Measurements from ENCODE around the gene NEK8. TPM values are rescaled to one million over a fixed set of nuclear protein-coding genes. Genes with fewer than 3 reads are reported as not detected.

NEK8 gene
- total and polyA plus RNA-seq, 12 donors = 0.38 to 2.8 (median 1.1) TPM

GRCh38 chr17:28705728-28706334 lies 22.8 kb upstream of the NEK8 start:
- intact Hi-C loops (cut with DNase I) = loop anchor here in 3 of 10 donors (5.0 kb wide), 2 partner anchors 39 to 44 kb away; partner anchors contain the start of genes SDF2 (in 2 of the 3) and SUPT6H (in 2 of the 3)
- peaks cover 0 to 10% (median 7%) of the 10 kb centered on the region in 9 donors for H3K4me1 ChIP-seq
- H3K36me3 ChIP-seq = peaks cover 0 to 43% (median 26%) of the 10 kb centered on the region in 9 donors
- no peaks in the 10 kb centered on the region for H3K9me3 ChIP-seq
- H3K27me3 ChIP-seq = no peaks in the 10 kb centered on the region
- TF ChIP-seq, protein P1, sequence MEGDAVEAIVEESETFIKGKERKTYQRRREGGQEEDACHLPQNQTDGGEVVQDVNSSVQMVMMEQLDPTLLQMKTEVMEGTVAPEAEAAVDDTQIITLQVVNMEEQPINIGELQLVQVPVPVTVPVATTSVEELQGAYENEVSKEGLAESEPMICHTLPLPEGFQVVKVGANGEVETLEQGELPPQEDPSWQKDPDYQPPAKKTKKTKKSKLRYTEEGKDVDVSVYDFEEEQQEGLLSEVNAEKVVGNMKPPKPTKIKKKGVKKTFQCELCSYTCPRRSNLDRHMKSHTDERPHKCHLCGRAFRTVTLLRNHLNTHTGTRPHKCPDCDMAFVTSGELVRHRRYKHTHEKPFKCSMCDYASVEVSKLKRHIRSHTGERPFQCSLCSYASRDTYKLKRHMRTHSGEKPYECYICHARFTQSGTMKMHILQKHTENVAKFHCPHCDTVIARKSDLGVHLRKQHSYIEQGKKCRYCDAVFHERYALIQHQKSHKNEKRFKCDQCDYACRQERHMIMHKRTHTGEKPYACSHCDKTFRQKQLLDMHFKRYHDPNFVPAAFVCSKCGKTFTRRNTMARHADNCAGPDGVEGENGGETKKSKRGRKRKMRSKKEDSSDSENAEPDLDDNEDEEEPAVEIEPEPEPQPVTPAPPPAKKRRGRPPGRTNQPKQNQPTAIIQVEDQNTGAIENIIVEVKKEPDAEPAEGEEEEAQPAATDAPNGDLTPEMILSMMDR (IDR thresholded peaks at IDR 0.05) = no peak
- DNase-seq (no peak), ATAC-seq (no peak)
- WGBS, 2 donors = 79 to 83% methylated on average over 10 of the region's 10 CpGs
- no peak overlapping the region for H3K4me3 ChIP-seq
- H3K27ac ChIP-seq = no peak overlapping the region

DNA sequence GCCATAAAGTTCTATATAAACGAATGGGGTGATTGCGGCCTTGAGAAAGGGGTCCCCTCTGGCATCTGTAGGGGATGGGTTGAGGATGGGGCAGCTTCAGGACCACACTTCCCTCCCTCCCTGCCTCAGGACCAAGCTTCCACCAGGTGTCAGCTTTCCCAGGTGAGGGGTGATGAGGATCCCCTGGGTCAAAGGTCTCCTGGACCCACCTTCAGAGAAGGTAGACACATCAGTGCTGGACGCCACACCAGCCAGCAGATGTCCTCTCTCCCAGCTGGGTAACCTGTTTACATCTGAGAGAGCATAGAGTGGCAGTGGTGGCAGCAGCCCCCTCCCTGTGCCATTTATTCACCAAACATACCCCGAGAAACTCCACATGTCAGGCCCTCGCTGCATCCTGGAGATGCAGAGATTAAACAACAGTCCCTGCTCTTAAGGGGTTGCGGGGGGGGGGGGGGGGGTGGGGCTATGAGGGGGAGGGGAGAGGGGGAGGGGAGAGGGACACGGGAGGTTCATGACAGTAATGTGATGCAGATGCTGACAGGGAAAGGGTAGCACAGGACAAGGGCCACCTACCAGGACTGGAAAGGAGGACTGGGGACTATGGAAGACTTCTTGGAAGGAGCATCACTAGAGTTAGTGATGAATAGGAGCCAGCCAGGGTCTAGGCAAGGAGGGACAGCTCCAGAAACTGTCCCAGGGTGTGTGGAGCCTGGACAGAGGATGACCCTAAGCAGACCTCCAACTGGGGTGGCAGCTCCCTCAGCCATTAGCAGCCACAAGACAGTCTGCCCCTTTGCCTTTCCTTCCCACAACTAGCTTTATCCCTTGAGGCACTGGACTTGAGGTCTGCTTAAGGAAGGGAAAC lies 21.9 kb upstream of the NEK8 start:
- H3K4me1 ChIP-seq = peaks cover 0 to 14% (median 10%) of the 10 kb centered on the region in 9 donors
- 63 to 66% methylated on average over 6 of the region's 7 CpGs for WGBS, 2 donors
- no peak for ATAC-seq
- no peak for DNase-seq
- H3K36me3 ChIP-seq = peaks cover 0 to 34% (median 17%) of the 10 kb centered on the region in 9 donors
- H3K27me3 ChIP-seq = no peaks in the 10 kb centered on the region
- TF ChIP-seq, protein P1 (IDR thresholded peaks at IDR 0.05) = no peak
- intact Hi-C loops (cut with DNase I) = loop anchor here in 3 of 10 donors (5.0 kb wide), 2 partner anchors 39 to 44 kb away; partner anchors contain the start of genes SDF2 (in 2 of the 3) and SUPT6H (in 2 of the 3)
- no peaks in the 10 kb centered on the region for H3K9me3 ChIP-seq
- H3K4me3 ChIP-seq = no peak overlapping the region
- no peak overlapping the region for H3K27ac ChIP-seq

GRCh38 chr17:28707339-28707720 lies 21.3 kb upstream of the NEK8 start:
- no peaks in the 10 kb centered on the region for H3K27me3 ChIP-seq
- peaks cover 0 to 21% (median 16%) of the 10 kb centered on the region in 9 donors for H3K4me1 ChIP-seq
- H3K9me3 ChIP-seq = no peaks in the 10 kb centered on the region
- no peak for ATAC-seq
- no peak overlapping the region for H3K4me3 ChIP-seq
- intact Hi-C loops (cut with DNase I) = loop anchor here in 3 of 10 donors (5.0 kb wide), 2 partner anchors 40 to 45 kb away; partner anchors contain the start of genes SDF2 (in 2 of the 3) and SUPT6H (in 2 of the 3)
- no peak for DNase-seq
- WGBS, 2 donors = 75 to 85% methylated on average over 2 of the region's 2 CpGs
- peaks cover 0 to 28% (median 11%) of the 10 kb centered on the region in 9 donors for H3K36me3 ChIP-seq
- H3K27ac ChIP-seq = no peak overlapping the region
- TF ChIP-seq, protein P1 (IDR thresholded peaks at IDR 0.05) = no peak
